ENCODE data around the gene PHF21A. TPM values are rescaled to one million over a fixed set of nuclear protein-coding genes. Genes with fewer than 3 reads are reported as not detected.

Gene PHF21A
- total and polyA plus RNA-seq, 10 of the 15 experiments (the other 5 are each of a cell fraction or from before 2014, with no cell fraction given): 2.6 to 37.2 (median 16.0) TPM

GRCh38 chr11:46117842-46118241 is 3.4 kb downstream of the PHF21A start:
- ChIA-PET SMC1A (ENCODE audit: uncharacterized antibody, unreplicated experiment) (interaction anchor here (0.9 to 8.2 kb wide), 11 partner anchors 14 to 187 kb away, joined by 3 to 137 read pairs (median 10); no protein-coding TSS in a partner anchor), POLR2A (interaction anchor here (0.5 to 9.2 kb wide), 4 partner anchors 15 to 188 kb away, joined by 3 to 96 read pairs (median 6); no protein-coding TSS in a partner anchor), CTCF (interaction anchor here (0.6 to 8.0 kb wide), 21 partner anchors 9 to 291 kb away, joined by 3 to 133 read pairs (median 4); partner anchors contain the start of gene PEX16), RAD21 (ENCODE audit: unreplicated experiment) (interaction anchor here (0.6 to 4.8 kb wide), 9 partner anchors 13 to 187 kb away, joined by 3 to 64 read pairs (median 3); no protein-coding TSS in a partner anchor)
- Histone ChIP-seq H3K79me2 (ENCODE audit: control insufficient read depth, insufficient read depth, low read length) (peaks cover 70% of the 10 kb centered on the region), H4K20me1 (ENCODE audit: control insufficient read depth, insufficient read depth) (no peaks in the 10 kb centered on the region), H3K36me3 (ENCODE audit: control insufficient read depth in 2 of 2, insufficient read depth in 2 of 2, low read length in 1 of 2) (no peaks in the 10 kb centered on the region), H3K4me1 (ENCODE audit: control insufficient read depth, insufficient read depth, low read length) (peaks cover 7% of the 10 kb centered on the region; the same call in 1 of the 2 replicates), H2AFZ (ENCODE audit: control insufficient read depth, low read depth, low read length) (no peak overlapping the region), H3K4me3 (peak overlapping the region; percentile 82), H3K4me2 (ENCODE audit: control insufficient read depth, insufficient read depth) (peak overlapping the region; percentile 56), H3K27ac (ENCODE audit: control insufficient read depth, insufficient read depth) (no peak overlapping the region; the same call in 1 of the 2 replicates), H3K9me3 (replicated peaks; ENCODE audit: control insufficient read depth, insufficient read depth, low read length) (no peaks in the 10 kb centered on the region), H3K27me3 (replicated peaks in 1 of 2; ENCODE audit: control insufficient read depth in 2 of 2, insufficient read depth in 2 of 2, low read length in 1 of 2) (no peaks in the 10 kb centered on the region), H3K9ac (ENCODE audit: control insufficient read depth, insufficient read depth, low read length) (no peak overlapping the region)
- no TSS peak for BruUV-seq (replicated peaks)
- in situ Hi-C loops (cut with MboI) (no loop called here), intact Hi-C loops (cut with micrococcal nuclease; ENCODE audit: unreplicated experiment) (loop anchor here (1.0 kb wide), 1 partner anchor 18 kb away; no protein-coding TSS in a partner anchor)
- ATAC-seq (0 out of 3 replicates have a peak, but pooled peaks have one; percentile 7), FAIRE-seq (no peak), DNase-seq (ENCODE audit: low read depth, low spot score) (no peak)
- no peak for TF ChIP-seq IRF3 (IDR thresholded peaks at IDR 0.05)
- 0 out of 2 replicates have a peak, but pooled peaks have one; percentile 17 for TF ChIP-seq MLLT1 (IDR thresholded peaks at IDR 0.05)
- TF ChIP-seq CTCF (IDR thresholded peaks at IDR 0.05 in 2 of 3, conservative IDR thresholded peaks at IDR 0.05 in 1 of 3; ENCODE audit: control insufficient read depth in 2 of 3, extremely low read depth in 1 of 3, insufficient read depth in 1 of 3, low read depth in 3 of 3, low read length in 3 of 3): peak; percentile 42 to 50 (median 49); a peak in 5 of 6 replicates
- TF ChIP-seq SIN3A (IDR thresholded peaks at IDR 0.05; ENCODE audit: low read depth, low read length): no peak
- TF ChIP-seq SP1 (IDR thresholded peaks at IDR 0.05; ENCODE audit: low read depth, low read length): no peak
- peak; percentile 29 for TF ChIP-seq RAD21 (IDR thresholded peaks at IDR 0.05; ENCODE audit: insufficient read depth, low read depth, low read length)

All from GM12878 (cell line).